ENCODE measurements around the gene CD99.
"Not testable (repeated sequence)": the region's sequence is repeated elsewhere in the genome, so short reads cannot be mapped to it uniquely, and the experiment has no call there.

Gene CD99

GRCh38 chrX:2765549-2765830, 74.4 kb downstream of the CD99 start:
- no peak for TF ChIP-seq CTCF (IDR thresholded peaks at IDR 0.05; ENCODE audit: borderline replicate concordance, insufficient read depth, low read depth, low read length)
- H3K4me3 ChIP-seq (ENCODE audit: low read depth, low read length) = no peak overlapping the region

- TF ChIP-seq CTCF (IDR thresholded peaks at IDR 0.05; ENCODE audit: borderline replicate concordance, insufficient read depth, low read depth, low read length) = no peak
- H3K4me3 ChIP-seq (ENCODE audit: low read depth, low read length) = no peak overlapping the region
Observed at GRCh38 chrX:2766906-2767305, 75.8 kb downstream of the CD99 start.

GRCh38 chrX:2767631-2768455, 76.7 kb downstream of the CD99 start:
- H3K4me3 ChIP-seq (ENCODE audit: low read depth, low read length) = no peak overlapping the region
- no peak for TF ChIP-seq CTCF (IDR thresholded peaks at IDR 0.05; ENCODE audit: borderline replicate concordance, insufficient read depth, low read depth, low read length)

GRCh38 chrX:2769615-2770014, 78.5 kb downstream of the CD99 start:
- H3K4me3 ChIP-seq (ENCODE audit: low read depth, low read length) = no peak overlapping the region
- no peak for TF ChIP-seq CTCF (IDR thresholded peaks at IDR 0.05; ENCODE audit: borderline replicate concordance, insufficient read depth, low read depth, low read length)

- not testable (repeated sequence) for H3K4me3 ChIP-seq (ENCODE audit: low read depth, low read length)
Observed at GRCh38 chrX:2773166-2774055, 82.3 kb downstream of the CD99 start.

- no peak overlapping the region for H3K4me3 ChIP-seq (ENCODE audit: low read depth, low read length)
- TF ChIP-seq CTCF (IDR thresholded peaks at IDR 0.05; ENCODE audit: borderline replicate concordance, insufficient read depth, low read depth, low read length) = no peak
Observed at GRCh38 chrX:2774057-2774456, 83.0 kb downstream of the CD99 start.

GRCh38 chrX:2774776-2775175, 83.7 kb downstream of the CD99 start:
- no peak overlapping the region for H3K4me3 ChIP-seq (ENCODE audit: low read depth, low read length)
- no peak for TF ChIP-seq CTCF (IDR thresholded peaks at IDR 0.05; ENCODE audit: borderline replicate concordance, insufficient read depth, low read depth, low read length)

GRCh38 chrX:2780472-2781225, 89.6 kb downstream of the CD99 start:
- H3K4me3 ChIP-seq (ENCODE audit: low read depth, low read length) = not testable (repeated sequence)

Measured in GM12875 (cell line).